Heart left ventricle (tissue), 13 donors: ENCODE measurements around the gene PCDHGB7.

Experiments
- CTCF ChIP-seq, 12 donors: fragments of 200-600 bp; sonication (generic) in 4 of 12; IDR thresholded peaks; one replicate each; pipeline versions ENCODE4 v1.5.0 to v1.8.0; 2018 to 2022; ENCODE audit warnings: antibody characterized with exemption in 12 of 12, mild to moderate bottlenecking in 5 of 12
- POLR2A ChIP-seq, 2 donors: fragments of 450-650 bp; IDR thresholded peaks; one replicate each; pipeline ENCODE4 v1.6.1; 2017; ENCODE audit warnings: antibody characterized with exemption in 2 of 2, mild to moderate bottlenecking in 2 of 2, moderate library complexity in 2 of 2
- donor health status: ischemic (EF 13 %, LVEDD 7.1; RV severe dilation, severe dysfunction).
- donor health status: DM: no; HTN: yes; CAD: no.
- donor health status: DM: no; HTN: no; CAD: no.
- donor health status: ischemic (EF 25% LVEDD 6.9; RV normal size, moderate dysfunction).
- donor health status: ischemic (EF 25% LVEDD 5.7; RV mildly dilated, moderate dysfunction).
- donor health status: ischemic (EF 35%, LVEDD 5.7; RV mildly dilated, moderate dysfunction).
- donor health status: nonischemic (EF 11% LVEDD 7.7; RV severe dilation, severe dysfunction).
- donor health status: DM: yes; HTN: yes; CAD: no.
- donor health status: PGD.
- donor health status: ischemic (EF 29% LVEDD 5.4; RV normal size, mild dysfunction).
- donor health status: nonischemic (EF 23%, LVEDD 6.1; RV moderate dilation, normal function).

- peak; percentile 26 to 60 (median 42) for TF ChIP-seq CTCF (IDR thresholded peaks at IDR 0.05)
- TF ChIP-seq POLR2A (IDR thresholded peaks at IDR 0.05), result no peak
Measured at GRCh38 chr5:141412854-141413539, 4.5 kb upstream of the PCDHGB7 start, which contains the start of gene PCDHGA10.
